ENCODE results near the gene KDM7A. TPM values are rescaled to one million over a fixed set of nuclear protein-coding genes. Genes with fewer than 3 reads are reported as not detected.

The KDM7A gene
- 3.6 and 6.3 TPM in 2 replicates for total RNA-seq

DNA sequence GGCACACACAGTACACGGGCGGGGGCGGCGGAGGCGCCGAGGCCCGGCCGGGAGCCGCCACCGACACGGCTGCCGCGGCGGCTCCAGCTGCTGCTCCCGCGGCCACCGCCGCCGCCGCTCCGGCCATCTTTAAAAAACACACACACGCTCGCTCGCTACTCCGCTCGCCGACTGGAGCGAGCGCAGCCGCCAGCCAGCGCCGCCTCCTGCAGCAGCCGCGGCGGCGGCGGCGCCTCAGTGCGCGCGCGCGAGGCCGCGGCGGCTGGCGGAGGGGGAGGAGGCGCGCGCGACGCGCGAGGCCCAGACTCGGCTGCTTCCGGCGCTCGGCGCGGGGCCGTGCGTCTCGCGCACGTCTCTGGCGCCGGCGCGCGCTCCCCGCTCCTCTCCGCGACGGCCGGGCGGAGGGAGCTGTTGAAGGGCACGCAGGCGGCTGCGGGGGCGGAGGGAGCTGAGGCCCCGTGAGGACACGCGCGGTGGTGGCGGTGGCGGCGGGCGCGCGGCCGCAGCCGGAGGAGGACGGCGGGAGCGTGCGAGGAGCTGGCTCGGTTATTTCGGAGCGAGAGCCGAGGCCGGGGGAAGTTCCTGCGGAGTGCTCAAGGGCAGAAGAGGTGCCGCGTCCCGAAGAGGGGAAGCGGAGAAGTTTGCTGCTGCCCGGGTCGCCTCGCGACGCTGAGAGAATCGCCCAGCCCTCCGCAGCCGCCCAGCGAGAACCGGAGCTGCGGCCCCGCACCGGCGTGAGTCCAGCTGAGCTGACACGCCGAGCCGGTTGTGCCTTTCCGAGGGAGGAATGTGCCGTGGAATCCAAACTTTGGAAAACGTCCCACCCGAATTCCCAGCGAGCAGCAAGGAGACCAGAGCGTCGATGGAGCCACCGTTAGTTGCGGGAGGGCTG, at the start of gene KDM7A:
KDM7A (minus strand) TSS at position 173 of the 892 bp plus-strand sequence; CDS start at position 127, 46 bp downstream.

DNA sequence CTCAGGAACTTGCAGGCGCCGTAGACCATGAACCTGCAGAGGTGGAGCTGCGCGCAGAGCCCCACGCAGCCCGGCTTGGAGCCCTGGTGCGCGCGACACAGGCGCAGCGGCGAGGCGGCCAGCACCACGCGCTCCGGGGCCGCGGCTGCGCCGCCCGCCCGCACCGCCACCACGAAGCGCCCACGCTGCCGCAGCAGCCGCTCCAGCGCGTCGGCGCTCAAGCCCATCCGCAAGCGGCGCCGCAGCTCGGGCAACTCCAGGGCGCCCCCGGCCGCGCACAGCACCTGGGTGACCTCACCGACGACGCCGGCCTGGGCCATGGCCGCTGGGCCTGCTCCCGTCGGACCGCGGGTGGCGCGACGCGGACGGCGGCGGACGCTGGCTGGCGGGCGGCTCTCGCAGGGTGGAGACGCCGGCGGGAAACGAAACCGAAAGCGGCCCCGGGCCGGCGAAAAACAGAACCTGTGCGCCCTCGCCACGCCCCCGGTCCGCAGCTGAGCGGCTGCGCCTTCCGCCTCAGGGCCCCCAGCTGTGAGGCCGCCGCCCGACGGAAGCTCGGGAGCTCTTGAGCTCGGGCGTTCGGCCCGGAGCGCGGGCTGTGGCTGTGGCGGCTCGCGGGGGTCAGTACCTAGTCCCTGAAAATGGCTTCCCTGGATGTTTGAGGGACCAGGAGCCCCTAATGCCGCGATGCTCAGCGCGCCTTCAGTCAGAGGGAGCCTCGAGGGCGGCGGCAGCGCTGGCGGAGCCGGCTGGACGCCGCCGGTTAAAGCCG, 114.1 kb downstream of the KDM7A start, which contains the start of gene PARP12:
PARP12 (minus strand) TSS at position 424 of the 772 bp plus-strand sequence; CDS start at position 320, 104 bp downstream.

Small RNA genes lying within 50 kb of the gene (small RNA-seq; reads per million reads assigned to genes)
- gene RF00019 (ENCODE audit: low replicate concordance) (not detected), gene RNU6-797P (ENCODE audit: low replicate concordance) (not detected)

Other genes with a start within 250 kb of the KDM7A start
- 29.1 and 35.4 TPM in 2 replicates for gene PARP12, start 114.0 kb downstream of the KDM7A start, total RNA-seq
- 61.1 and 71.6 TPM in 2 replicates for gene SLC37A3, start 221.5 kb upstream of the KDM7A start, total RNA-seq
- not detected in 2 replicates for gene RAB19, start 227.1 kb upstream of the KDM7A start, total RNA-seq